ENCODE results near the gene CEP192.

DNA sequence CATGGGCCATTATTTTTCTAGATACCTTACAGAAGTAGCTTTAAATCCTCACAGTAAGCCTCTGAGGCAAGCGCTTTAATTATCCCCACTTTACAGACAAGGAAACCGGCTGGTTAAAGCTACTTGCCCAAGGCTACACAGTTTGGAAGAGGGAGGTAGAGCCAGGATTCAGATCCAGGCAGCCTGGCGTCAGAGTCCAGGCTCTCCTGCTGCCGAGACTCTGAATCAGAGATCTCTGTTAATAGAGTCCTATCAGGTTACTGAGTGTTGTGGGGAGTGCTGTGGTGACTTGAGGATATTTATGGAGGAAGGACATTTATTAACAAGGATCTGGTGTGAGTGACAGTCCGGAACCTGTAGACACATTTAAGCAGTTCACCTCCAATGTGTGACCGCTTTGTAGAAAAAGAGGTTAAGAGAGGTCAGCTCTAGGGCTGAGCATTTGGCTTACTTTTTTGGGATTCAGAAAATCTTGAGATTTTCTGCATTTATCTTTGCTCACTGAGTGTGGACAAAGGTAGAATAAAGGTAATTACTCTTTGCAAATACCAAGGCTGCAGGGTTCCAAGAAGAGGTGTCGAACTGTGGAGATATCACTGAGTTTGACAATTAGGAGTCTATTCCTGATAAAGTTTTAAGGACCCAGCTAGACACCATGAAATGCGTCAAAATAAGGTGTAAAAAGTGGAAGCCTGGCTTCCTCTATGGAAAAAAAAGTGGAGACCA is 1.6 kb upstream of the CEP192 start:
- TF ChIP-seq POLR2A (IDR thresholded peaks at IDR 0.05), result no peak
- TF ChIP-seq CTCF (IDR thresholded peaks at IDR 0.05), result no peak

Data from testis (tissue), 2 donors.